ENCODE data around the gene CDCA4.

CDCA4 gene

DNA sequence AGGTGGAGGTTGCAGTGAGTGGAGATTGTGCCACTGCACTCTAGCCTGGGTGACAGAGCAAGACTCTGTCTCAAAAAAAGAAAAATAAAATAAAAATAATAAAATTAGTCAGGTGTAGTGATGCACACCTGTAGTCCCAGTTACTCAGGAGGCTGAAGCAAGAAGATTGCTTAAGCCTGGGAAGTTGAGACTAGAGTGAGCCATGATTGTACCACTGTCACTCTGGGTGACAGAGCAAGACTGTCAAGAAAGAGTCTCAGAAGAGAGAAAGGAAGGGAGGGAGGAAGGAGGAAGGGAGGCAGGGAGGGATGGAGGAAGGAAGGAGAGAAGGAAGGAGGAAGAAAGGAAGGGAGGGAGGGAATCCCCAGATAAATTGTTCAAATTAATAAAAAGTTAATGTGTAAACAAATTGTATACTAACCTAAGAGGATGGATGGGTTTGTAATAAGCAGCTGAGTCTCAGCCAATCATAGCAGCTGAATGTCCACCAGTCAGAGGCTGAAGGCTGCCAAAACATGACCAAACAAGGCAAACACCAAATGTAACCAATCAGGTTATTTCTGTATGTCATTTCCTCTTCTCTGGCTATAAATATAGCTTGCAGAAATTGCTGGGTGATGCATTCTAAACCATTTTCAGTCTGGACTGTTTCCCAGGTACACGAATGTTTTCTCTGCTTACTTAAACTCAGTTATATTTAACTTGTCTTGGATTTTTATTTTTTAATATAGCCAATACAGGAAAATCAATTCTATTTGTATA lies 6.1 kb upstream of the CDCA4 start:
- H3K4me3 ChIP-seq (ENCODE audit: control insufficient read depth, low read depth, low read length), result no peak overlapping the region
- no peak for TF ChIP-seq CTCF (IDR thresholded peaks at IDR 0.05; ENCODE audit: control insufficient read depth, insufficient read depth, low read depth, low read length, missing control alignments)
- DNase-seq (ENCODE audit: low read depth), result no peak

GRCh38 chr14:105026033-105026785 lies 5.3 kb upstream of the CDCA4 start:
- H3K4me3 ChIP-seq (ENCODE audit: control insufficient read depth, low read depth, low read length), result no peak overlapping the region
- DNase-seq (ENCODE audit: low read depth), result no peak
- TF ChIP-seq CTCF (IDR thresholded peaks at IDR 0.05; ENCODE audit: control insufficient read depth, insufficient read depth, low read depth, low read length, missing control alignments), result no peak

DNA sequence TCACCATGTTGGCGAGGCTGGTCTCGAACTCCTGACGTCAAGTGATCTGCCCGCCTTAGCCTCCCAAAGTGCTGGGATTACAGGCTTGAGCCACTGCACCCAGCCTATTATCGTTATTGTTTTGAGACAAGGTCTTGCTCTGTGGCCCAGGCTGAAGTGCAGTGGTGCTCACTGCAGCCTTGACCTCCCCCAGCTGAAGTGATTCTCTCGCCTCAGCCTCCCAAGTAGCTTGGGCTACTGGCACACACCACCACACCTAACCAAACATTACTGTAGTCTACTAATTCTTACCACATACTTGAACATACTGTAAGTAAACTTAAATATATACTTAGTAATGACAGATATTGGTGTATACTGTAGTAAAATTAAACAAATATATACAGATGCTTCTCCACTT lies 4.5 kb upstream of the CDCA4 start:
- H3K4me3 ChIP-seq (ENCODE audit: control insufficient read depth, low read depth, low read length), result no peak overlapping the region
- DNase-seq (ENCODE audit: low read depth), result no peak
- TF ChIP-seq CTCF (IDR thresholded peaks at IDR 0.05; ENCODE audit: control insufficient read depth, insufficient read depth, low read depth, low read length, missing control alignments), result no peak

GRCh38 chr14:105023791-105024480 lies 3.1 kb upstream of the CDCA4 start:
- TF ChIP-seq CTCF (IDR thresholded peaks at IDR 0.05; ENCODE audit: control insufficient read depth, insufficient read depth, low read depth, low read length, missing control alignments), result no peak
- no peak for DNase-seq (ENCODE audit: low read depth)
- H3K4me3 ChIP-seq (ENCODE audit: control insufficient read depth, low read depth, low read length), result no peak overlapping the region

- H3K4me3 ChIP-seq (ENCODE audit: control insufficient read depth, low read depth, low read length), result no peak overlapping the region
- no peak for TF ChIP-seq CTCF (IDR thresholded peaks at IDR 0.05; ENCODE audit: control insufficient read depth, insufficient read depth, low read depth, low read length, missing control alignments)
- no peak for DNase-seq (ENCODE audit: low read depth)
Observed at GRCh38 chr14:105023144-105023543, 2.3 kb upstream of the CDCA4 start.

- no peak for DNase-seq (ENCODE audit: low read depth)
- H3K4me3 ChIP-seq (ENCODE audit: control insufficient read depth, low read depth, low read length), result peak overlapping the region; percentile 75
- TF ChIP-seq CTCF (IDR thresholded peaks at IDR 0.05; ENCODE audit: control insufficient read depth, insufficient read depth, low read depth, low read length, missing control alignments), result no peak
Observed at GRCh38 chr14:105022276-105022670, 1.4 kb upstream of the CDCA4 start.
